Suprapubic skin (tissue), 4 donors: ENCODE results near the gene TPK1. TPM values are rescaled to one million over a fixed set of nuclear protein-coding genes. Genes with fewer than 3 reads are reported as not detected.

Source experiments
- DNase-seq, 2 donors: peaks; one replicate each; pipeline ENCODE4 v3.0.0-alpha.2; 2019; ENCODE audit warnings: low spot score in 2 of 2
- H3K27ac ChIP-seq: fragments of 200-600 bp; sonication (generic); one replicate; pipeline ENCODE4 v1.5.1; 2019
- H3K27me3 ChIP-seq: fragments of 200-600 bp; sonication (generic); one replicate; pipeline ENCODE4 v1.5.1; 2019
- H3K36me3 ChIP-seq: fragments of 200-600 bp; sonication (generic); one replicate; pipeline ENCODE4 v1.5.1; 2019
- H3K4me1 ChIP-seq: fragments of 200-600 bp; sonication (generic); one replicate; pipeline ENCODE4 v1.5.1; 2019
- H3K4me3 ChIP-seq: fragments of 200-600 bp; sonication (generic); one replicate; pipeline ENCODE4 v1.5.1; 2019; ENCODE audit warnings: mild to moderate bottlenecking
- H3K9me3 ChIP-seq: fragments of 200-600 bp; sonication (generic); one replicate; pipeline ENCODE4 v1.5.1; 2019
- CTCF ChIP-seq, 2 donors: fragments of 200-600 bp in 1 of 2; fragments of 450-650 bp in 1 of 2; sonication (generic) in 1 of 2; IDR thresholded peaks; one replicate each; pipeline ENCODE4 v1.5.1; 2016 to 2019; ENCODE audit warnings: antibody characterized with exemption in 2 of 2, mild to moderate bottlenecking in 1 of 2, moderate library complexity in 1 of 2
- EP300 ChIP-seq: sonication (generic); formaldehyde crosslinking; IDR thresholded peaks from one replicate; pipeline ENCODE4 v1.6.1; 2017; ENCODE audit warnings: antibody characterized with exemption
- POLR2A ChIP-seq, 2 donors: fragments of 450-650 bp; IDR thresholded peaks; one replicate each; pipeline ENCODE4 v1.6.1; 2017; ENCODE audit warnings: antibody characterized with exemption in 2 of 2, mild to moderate bottlenecking in 2 of 2, moderate library complexity in 2 of 2
- POLR2AphosphoS5 ChIP-seq, 3 donors: sonication (generic); formaldehyde crosslinking; IDR thresholded peaks; one replicate each; pipeline ENCODE4 v1.6.1; 2017; ENCODE audit warnings: antibody characterized with exemption in 3 of 3
- WGBS: methylation state at CpG from one replicate; pipeline ENCODE4 v1.1.5; 2018; 5-methylcytosine and 5-hydroxymethylcytosine counted together
- total RNA-seq, 4 donors: library from RNA; depleted of rRNA; stranded (reverse); fragments of >200 nt; gene quantifications; one replicate each; pipeline ENCODE4 v1.1.0, GENCODE V29; 2016

Gene TPK1
- total RNA-seq, 4 donors from 2014 or later = 1.4 to 3.9 (median 2.8) TPM

DNA sequence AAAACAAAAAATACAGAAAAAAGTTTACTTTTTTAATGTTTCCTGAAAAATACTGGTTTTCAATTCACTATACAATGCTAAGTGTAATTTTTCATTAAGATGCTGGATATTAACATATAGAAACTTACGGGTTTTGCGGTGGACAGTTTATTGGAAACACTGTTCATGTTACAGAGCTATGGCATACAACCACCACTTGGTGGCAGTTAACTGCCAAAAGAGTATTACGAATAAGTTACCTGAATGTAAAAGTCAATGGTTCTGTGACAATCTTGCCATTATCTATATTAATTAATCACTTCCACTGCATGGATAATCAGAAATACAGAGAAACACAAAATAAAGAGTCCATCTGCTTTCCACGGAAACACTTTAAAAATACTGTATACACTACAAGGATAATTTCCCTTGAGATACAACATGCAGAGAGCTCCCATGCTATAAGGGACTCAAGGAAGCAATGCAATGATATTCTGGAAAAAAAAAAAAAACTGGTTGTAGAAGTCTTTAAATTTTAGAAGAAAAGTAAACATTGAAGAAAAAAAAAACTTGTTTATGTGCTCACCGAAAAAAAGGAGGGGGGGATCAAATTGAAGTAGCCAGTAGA, 97.0 kb downstream of the TPK1 start:
- 47% methylated on average over 5 of the region's 5 CpGs for WGBS
- no peak overlapping the region for H3K27ac ChIP-seq
- TF ChIP-seq CTCF (IDR thresholded peaks at IDR 0.05) (peak in 1 of 2 donors; percentile 54), EP300 (no peak)
- H3K36me3 ChIP-seq = no peaks in the 10 kb centered on the region
- no peaks in the 10 kb centered on the region for H3K27me3 ChIP-seq
- H3K4me1 ChIP-seq = peaks cover 5% of the 10 kb centered on the region
- DNase-seq = no peak
- H3K4me3 ChIP-seq = no peak overlapping the region
- no peaks in the 10 kb centered on the region for H3K9me3 ChIP-seq

DNA sequence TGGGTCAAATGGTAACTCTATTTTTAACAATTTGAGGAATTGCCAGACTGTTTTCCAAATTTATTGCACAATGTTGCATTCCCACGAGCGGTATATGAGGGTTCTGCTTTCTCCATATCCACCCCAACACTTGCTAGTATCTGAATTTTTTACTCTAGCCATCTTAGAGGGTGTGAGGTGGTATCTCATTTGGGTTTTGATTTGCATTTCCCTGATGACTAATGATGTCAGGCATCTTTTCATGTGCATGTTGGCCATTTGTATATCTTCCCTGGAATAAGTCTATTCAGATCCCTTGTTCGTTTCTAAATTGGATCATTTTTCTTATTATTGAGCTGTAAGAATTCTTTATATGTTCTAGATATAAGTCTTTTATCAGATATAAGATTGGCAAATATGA, 97.7 kb downstream of the TPK1 start:
- no peak overlapping the region for H3K27ac ChIP-seq
- no peak for DNase-seq
- H3K36me3 ChIP-seq = no peaks in the 10 kb centered on the region
- TF ChIP-seq CTCF (IDR thresholded peaks at IDR 0.05) (no peak), POLR2AphosphoS5 (IDR thresholded peaks at IDR 0.05) (no peak), EP300 (no peak), POLR2A (IDR thresholded peaks at IDR 0.05) (no peak)
- no peaks in the 10 kb centered on the region for H3K27me3 ChIP-seq
- no peak overlapping the region for H3K4me3 ChIP-seq
- 46% methylated on average over 3 of the region's 3 CpGs for WGBS
- H3K4me1 ChIP-seq = peaks cover 5% of the 10 kb centered on the region
- H3K9me3 ChIP-seq = no peaks in the 10 kb centered on the region

GRCh38 chr7:144736880-144737493, 98.9 kb downstream of the TPK1 start:
- 57% methylated on average over 1 of the region's 1 CpG for WGBS
- no peak overlapping the region for H3K27ac ChIP-seq
- no peaks in the 10 kb centered on the region for H3K36me3 ChIP-seq
- no peak overlapping the region for H3K4me3 ChIP-seq
- DNase-seq = no peak
- H3K27me3 ChIP-seq = no peaks in the 10 kb centered on the region
- TF ChIP-seq CTCF (IDR thresholded peaks at IDR 0.05) (no peak), POLR2A (IDR thresholded peaks at IDR 0.05) (no peak), EP300 (no peak), POLR2AphosphoS5 (IDR thresholded peaks at IDR 0.05) (no peak)
- H3K4me1 ChIP-seq = peaks cover 5% of the 10 kb centered on the region
- H3K9me3 ChIP-seq = no peaks in the 10 kb centered on the region

DNA sequence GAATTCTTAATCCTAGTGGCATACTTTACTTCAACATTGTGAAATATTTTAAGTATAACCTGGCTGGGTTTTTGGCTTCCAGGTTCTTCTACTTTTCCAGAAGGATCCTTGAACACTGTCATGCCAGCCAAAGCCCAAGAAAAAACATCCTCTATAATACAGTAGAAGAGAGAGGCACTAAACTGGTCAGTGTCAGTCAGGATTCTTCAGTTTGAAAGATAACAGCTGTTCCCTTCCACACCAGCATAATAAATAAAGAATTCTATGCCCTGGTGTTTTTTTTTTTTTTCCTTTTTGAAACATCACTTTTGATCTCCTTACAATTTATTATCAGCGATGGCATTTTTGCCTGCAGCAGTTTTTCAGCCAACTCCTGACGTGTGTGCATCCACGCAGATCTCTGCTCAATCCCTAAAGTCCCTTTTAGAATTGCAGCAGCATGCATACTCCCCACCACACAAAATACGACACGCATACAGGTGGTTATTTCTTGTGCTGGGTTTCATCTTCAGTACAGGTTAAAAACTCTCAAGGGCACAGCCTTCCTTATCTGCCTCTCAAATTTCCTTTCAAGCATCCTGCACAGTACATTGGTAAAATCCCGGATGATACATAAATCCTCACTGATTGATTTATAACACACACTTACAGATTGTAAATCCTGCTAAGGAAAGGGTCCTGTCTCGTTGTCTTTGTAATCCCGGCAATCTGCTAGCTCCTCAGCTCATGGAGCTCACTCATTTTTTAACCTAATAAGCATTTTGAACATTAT, 100.2 kb downstream of the TPK1 start:
- H3K27me3 ChIP-seq = no peaks in the 10 kb centered on the region
- 39% methylated on average over 8 of the region's 8 CpGs for WGBS
- no peak for DNase-seq
- no peak overlapping the region for H3K4me3 ChIP-seq
- peaks cover 5% of the 10 kb centered on the region for H3K4me1 ChIP-seq
- H3K9me3 ChIP-seq = no peaks in the 10 kb centered on the region
- H3K27ac ChIP-seq = no peak overlapping the region
- no peak for TF ChIP-seq CTCF (IDR thresholded peaks at IDR 0.05)
- TF ChIP-seq POLR2AphosphoS5 (IDR thresholded peaks at IDR 0.05) = no peak
- no peak for TF ChIP-seq POLR2A (IDR thresholded peaks at IDR 0.05)
- no peak for TF ChIP-seq EP300
- no peaks in the 10 kb centered on the region for H3K36me3 ChIP-seq

- H3K4me1 ChIP-seq = no peaks in the 10 kb centered on the region
Observed at GRCh38 chr7:144731661-144732351, 104.0 kb downstream of the TPK1 start.

More at GRCh38 chr7:144731661-144732351, 104.0 kb downstream of the TPK1 start:
- H3K36me3 ChIP-seq = no peaks in the 10 kb centered on the region
- no peaks in the 10 kb centered on the region for H3K9me3 ChIP-seq
- TF ChIP-seq POLR2A (IDR thresholded peaks at IDR 0.05) (no peak), EP300 (no peak), CTCF (IDR thresholded peaks at IDR 0.05) (no peak), POLR2AphosphoS5 (IDR thresholded peaks at IDR 0.05) (no peak)
- WGBS = 72% methylated on average over 6 of the region's 6 CpGs
- no peak overlapping the region for H3K27ac ChIP-seq
- H3K4me3 ChIP-seq = no peak overlapping the region
- no peak for DNase-seq
- no peaks in the 10 kb centered on the region for H3K27me3 ChIP-seq
